GM21825 (cell line): ENCODE measurements around the gene MMEL1.

ENCODE experiments used
- ATAC-seq: cut with Tn5 transposase; IDR thresholded peaks from one replicate; pipeline ENCODE4 v1.9.1; 2021; ENCODE audit warnings: mild to moderate bottlenecking, moderate library complexity; ENCODE audit not compliant: unreplicated experiment

MMEL1 gene

GRCh38 chr1:2547210-2548067 lies 85.4 kb downstream of the MMEL1 start:
- peak; percentile 7 for ATAC-seq

DNA sequence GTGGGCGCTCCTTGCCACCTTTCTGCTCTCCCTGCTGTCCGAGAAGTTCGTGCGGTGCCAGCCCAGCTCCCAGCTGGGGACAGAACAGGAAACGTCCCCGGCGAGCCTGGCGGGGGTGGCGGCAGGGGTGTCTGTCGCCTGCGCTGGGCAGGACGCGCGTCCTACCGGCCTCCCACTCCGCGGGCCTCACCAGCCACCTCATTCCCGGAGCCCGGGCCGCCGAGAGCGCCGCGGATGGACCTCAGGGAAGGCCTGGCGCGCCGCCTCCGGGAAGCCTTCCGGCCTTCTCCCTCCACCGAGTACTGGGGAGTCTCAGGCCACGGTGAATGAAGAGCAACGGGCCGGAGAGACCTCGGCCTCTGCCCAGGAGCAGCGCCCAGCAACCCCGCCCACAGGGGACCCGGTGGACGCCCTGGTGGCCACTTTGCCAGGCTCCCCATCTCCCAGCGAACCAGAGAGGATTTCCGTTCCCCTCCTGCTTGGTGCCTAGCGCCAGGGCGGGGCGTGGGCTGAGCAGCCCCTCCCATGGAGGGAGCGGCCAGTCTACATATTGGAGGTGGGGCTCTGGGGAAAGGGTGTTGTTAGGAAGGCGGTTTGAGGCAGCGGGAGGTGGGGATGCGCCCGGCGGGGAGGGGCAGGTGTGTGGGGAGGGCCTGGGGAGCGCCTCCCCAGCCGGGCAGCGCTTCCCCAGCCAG lies 86.2 kb downstream of the MMEL1 start:
- peak; percentile 23 for ATAC-seq

- ATAC-seq = peak; percentile 30
Measured at GRCh38 chr1:2545754-2546514, 86.9 kb downstream of the MMEL1 start.

DNA sequence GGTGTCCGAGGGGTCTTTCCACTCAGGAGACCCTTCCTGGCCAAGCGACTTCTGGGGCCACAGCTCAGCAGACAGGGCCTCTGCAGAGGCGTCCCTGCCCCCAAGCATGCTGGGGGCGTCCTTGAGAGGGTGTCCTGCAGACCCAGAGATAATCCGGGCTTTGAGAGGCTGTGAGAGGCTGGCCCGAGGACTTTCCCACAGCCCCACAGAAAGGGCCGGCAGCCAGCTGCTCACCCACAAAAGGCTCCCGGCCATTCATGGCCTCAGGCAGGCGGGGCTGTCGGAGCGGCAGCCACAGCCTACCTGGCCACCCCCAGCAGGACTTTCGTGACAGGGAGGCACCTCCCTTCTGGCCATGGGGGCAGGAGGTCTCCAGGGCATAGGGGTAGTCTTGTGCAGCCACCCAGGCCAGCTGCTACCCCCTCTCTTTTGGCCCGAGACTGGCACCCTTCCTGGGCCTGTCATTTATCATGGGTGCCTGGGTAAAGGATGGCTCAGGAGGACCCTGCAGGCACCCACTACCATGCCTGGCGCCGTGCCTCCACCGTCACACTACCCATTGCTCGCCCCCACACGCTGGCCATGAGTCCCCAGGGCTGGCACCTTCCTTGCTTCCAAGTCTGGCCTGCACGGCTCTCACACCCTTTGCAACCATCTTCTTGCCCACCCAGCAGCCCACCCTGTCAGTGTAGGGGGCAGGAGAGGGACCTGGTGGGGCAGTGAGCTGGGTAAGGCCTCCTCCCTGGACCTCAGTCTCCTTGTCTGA lies 87.8 kb downstream of the MMEL1 start:
- no peak for ATAC-seq

DNA sequence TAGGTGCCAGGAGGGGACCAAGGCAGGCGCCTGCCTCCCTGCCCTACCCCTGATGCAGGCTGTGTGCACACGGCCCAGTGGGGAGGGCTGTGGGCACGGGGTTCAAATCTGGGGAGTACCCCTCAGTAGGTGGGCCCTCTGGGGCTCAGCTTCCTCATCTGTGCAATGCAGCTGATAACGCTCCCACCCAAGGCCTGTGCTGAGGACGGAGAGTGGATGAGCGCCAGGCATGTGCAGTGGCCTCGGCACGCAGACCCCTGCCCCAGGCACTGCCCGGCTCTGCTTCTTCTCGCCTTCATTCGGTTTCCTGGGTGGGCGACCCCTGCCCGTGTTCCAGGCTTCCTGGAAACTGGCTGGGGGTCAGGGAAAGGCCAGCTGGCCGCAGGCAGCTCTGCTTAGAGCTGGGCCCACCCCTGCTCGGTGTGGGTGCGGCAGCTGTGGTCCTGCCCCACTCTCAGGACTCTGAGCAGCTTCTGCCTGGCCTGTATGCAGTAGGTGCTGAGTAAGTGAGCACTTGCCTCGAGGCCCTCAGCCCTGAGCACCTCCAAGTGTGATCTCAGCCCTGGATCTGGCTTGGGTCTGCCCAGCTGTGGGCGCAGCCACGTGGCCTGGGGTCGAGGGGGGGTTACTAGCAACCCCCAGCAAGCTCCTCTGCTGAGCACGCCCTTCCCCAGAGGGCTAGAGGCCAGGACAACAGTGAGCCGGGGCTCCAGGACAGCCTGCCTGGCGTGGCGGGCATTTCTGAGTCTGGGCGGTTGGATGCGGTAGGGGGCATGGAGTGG lies 88.5 kb downstream of the MMEL1 start:
- ATAC-seq = no peak

DNA sequence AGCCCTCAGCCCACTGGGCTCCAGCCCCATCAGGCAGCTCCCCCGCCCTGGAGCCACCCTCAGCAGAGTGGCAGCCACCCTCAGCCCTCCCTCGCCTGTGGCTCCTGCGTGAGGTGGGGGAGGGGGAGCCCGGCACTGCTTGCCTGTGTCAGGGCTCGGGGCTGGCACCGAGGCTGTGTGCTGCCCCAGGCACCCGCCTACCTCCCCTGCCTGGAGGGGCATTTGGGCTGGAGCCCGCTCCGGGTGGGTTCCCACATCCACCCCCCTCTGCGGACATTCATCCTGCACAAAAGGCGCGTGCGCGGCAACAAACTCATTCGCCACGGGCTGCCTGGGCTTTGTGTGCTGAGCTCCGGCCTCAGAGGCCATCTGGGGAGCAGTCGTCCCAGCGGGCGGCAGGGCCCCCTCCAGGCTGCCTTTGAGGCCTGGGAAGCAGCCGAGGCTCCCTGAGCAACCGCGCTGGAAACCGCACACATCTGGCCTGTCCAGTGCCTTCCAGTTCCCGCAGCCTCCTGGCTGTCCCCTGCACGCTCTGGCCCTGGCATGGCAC lies 89.2 kb downstream of the MMEL1 start:
- no peak for ATAC-seq

DNA sequence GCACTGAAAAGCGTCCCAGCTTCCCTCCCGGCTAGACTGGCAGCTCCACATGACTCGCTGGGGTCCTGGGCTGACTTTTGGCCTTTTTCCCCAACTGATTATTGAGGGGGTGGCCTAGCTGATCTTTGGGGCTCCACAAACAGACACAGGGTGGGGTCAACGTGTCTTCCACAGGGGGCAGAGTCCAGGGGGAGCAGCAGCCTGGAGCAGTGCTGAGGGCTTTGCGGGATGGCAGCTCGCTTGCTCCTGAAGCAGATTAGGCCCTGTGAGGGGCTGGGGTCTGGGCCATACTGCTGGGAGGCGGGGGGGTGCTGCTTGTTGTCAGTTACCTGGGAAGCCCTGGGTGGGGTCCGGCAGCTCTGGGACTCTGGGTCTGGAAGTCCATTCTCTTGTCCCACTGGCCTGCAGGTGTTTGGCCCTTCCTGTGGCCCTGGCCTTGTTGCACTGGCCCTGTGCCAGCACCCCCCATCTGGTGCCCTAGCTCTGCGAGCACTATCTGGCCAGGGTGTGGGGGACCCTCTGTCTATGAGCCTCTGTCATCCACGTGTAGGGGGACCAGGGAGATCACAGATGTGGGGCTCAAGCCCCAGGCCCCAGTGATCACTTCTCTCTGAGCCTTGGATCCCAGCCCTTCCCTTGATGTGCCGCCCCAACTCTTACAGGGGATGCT lies 90.4 kb downstream of the MMEL1 start:
- no peak for ATAC-seq

GRCh38 chr1:2541619-2542245 lies 91.1 kb downstream of the MMEL1 start:
- no peak for ATAC-seq

DNA sequence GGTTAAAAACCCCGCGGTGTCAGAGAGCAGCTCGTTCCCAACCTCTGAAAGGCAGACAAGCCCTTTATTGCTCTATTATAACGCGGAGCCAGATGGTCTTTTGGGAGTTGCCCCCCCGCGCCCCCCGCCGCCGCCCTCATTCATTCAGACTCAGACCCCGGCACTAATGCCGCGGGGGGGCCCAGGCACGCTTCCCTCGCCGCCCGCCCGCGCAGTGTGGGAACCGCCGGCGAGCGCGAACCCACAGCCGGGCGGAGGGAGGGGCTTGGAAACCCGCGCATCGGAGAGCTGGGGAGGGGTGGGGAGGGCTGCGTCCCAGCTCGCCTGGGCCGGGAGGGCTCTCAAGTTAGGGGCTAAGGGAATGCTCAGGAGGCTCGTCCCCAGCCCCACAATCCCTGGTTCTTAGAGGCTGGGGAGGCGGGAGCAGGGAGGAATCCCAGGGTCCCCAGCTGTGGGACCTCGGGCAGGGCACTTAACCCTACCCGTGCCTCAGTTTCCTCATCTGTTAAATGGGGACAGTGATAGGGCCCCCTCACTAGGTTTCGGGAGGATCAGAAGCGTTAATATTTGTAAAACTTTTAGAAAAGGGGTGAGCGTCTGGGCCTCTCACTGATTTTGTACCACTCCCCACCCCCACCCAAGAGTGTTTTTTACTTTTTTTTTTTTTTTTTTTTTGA lies 91.9 kb downstream of the MMEL1 start:
- ATAC-seq = no peak
